Umbilical cord (tissue), 2 donors: Measurements from ENCODE around the gene BRD3OS. TPM values are rescaled to one million over a fixed set of nuclear protein-coding genes. Genes with fewer than 3 reads are reported as not detected.

Experiments used
- DNase-seq: peaks from one replicate; pipeline ENCODE4 v3.0.0-alpha.2; 2015; ENCODE audit warnings: low spot score
- total RNA-seq: library from RNA; depleted of rRNA; stranded (reverse); fragments of >200 nt; gene quantifications from one replicate; pipeline ENCODE4 v1.2.3, GENCODE V29; 2014; ENCODE audit warnings: low replicate concordance; ENCODE audit not compliant: insufficient read depth

BRD3OS gene
- total RNA-seq, 1 donor from 2014 or later = 11.1 TPM

- DNase-seq = no peak
These were observed 27.2 kb downstream of the BRD3OS start for GRCh38 chr9:134052491-134052890.

GRCh38 chr9:134052941-134053340 is 27.7 kb downstream of the BRD3OS start:
- no peak for DNase-seq

- no peak for DNase-seq
These were observed 28.2 kb downstream of the BRD3OS start for GRCh38 chr9:134053401-134053871.

- no peak for DNase-seq
These were observed 28.9 kb downstream of the BRD3OS start for GRCh38 chr9:134053941-134054761.

- DNase-seq = no peak
These were observed 29.9 kb downstream of the BRD3OS start for GRCh38 chr9:134054891-134055811.

DNA sequence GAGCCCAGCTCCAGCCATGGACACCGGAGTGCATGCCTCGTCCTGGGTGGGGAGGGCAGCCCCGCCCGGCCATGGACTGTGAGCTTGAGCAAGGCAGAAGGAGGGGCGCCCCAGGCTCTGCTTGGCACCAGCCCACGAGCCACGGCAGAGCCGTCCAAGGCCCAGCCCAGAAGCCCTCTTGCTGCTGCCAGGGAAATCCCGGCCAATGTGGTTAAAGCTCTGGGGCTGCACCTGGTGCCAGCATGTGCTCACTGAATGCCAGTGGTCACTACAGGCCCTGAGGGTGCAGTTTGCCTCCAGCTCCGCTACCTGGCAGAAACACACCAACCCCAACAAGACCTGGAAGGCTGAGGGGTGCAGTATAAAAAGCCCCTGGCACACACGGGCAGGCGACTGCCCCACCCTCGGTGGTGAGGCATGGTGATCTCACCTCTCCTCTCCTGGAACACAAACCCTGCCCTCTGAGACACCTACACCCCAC is 30.7 kb downstream of the BRD3OS start:
- peak; percentile 57 for DNase-seq

DNA sequence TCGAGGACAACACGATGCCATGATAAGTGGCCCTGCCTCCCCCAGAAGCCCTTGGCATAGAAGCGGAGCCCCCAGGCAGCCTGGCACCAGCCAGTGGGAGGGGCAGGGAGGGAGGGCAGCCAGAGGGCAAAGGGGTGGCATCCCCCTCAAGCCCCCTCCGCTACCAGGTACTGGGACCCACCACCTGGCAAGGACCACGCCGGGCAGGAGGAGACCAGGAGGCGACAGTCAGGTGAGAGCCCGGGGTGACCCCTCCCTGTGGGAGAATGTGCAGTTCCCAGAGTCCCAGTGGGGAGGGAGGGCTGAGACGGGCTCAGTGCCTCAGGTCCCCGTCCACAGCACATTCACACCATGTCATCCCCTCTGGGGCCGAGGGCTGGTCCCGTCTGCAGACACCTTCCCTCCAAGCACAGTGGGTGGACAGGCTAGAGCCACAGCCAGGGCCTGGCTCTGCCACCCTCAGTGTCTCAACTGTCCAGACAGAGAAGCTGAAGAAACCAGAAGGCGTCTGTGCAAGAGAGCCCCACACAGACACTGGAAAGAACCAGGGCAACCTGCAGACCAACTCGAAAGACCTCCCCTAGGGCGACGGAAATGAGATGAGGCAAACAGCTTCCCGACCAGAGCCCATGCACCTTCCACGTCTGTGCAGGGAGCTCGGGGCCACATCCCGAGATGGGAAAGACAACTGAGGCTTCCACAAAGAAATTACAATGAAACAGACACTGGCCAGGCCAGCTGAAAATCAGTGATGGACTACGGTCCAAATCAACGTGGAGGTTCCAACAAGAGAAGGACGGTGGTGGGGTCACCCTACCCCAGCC is 31.4 kb downstream of the BRD3OS start:
- DNase-seq = no peak

GRCh38 chr9:134057307-134057657 is 32.0 kb downstream of the BRD3OS start:
- no peak for DNase-seq

DNA sequence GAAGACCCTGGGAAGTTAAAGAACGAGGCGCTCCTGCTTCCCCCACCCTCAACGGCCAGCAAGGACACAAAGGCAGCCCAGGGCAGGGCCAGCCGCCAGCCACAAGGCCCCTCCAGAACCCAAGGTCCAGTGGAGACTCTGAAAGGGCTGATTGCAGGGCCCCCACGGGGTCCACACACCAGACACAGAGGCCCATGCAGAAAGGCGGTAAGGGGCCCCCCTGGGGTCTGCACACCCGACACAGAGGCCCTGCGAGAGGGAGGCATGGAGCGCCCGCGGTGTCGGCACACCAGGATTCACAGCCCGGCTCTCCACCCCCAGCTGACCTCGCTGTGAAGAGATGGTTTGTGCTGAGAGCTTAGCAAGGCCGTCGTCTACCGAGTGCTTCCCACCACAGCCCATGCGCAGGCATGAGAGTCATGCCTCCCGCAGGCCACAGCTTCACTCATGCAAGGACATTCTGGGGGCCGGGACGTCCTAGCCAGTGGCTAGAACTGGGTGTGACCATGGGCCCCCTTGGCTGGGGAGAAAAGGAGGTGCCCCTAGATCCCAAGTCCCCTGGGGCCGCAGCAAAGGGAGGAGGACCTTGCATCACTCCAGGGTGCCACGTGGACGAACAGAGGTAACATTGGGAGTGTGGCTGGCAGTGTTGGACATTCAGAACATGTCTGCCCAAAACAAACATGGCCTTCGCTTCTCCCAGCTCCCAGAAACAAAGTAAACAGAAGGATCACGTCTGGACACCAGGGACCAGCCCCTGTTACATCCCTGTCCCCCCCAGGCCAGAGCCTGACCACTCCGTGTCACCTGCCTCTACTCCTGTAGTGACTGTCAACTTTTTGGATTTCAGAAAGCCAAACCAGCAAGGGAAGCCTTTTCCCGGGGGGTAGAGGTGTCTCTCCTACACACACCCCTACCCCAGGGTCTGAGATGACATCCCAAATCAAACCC is 32.7 kb downstream of the BRD3OS start:
- no peak for DNase-seq

GRCh38 chr9:134058716-134059115 is 33.4 kb downstream of the BRD3OS start:
- no peak for DNase-seq

GRCh38 chr9:134059188-134059641 is 33.9 kb downstream of the BRD3OS start:
- DNase-seq = no peak

- peak; percentile 35 for DNase-seq
These were observed 34.5 kb downstream of the BRD3OS start for GRCh38 chr9:134059661-134060395.

DNA sequence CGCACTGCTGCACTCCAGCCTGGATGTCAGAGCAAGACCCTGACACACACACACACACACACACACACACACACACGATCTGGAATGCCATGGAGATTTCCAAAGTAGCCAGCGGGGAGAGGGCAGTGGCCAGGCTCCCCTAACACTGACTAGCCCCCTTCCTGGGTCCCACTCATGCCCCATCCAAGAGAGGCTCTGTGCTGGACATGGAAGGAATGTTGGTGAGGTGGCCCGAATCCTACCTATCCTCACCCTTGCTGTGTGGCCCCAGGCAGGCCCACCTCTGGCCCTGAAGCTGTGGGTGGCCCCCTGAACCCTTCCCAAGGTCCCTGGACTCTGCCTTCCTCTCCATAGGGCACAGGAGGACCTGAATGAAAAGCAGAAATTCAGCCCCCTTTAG is 35.3 kb downstream of the BRD3OS start:
- DNase-seq = no peak

DNA sequence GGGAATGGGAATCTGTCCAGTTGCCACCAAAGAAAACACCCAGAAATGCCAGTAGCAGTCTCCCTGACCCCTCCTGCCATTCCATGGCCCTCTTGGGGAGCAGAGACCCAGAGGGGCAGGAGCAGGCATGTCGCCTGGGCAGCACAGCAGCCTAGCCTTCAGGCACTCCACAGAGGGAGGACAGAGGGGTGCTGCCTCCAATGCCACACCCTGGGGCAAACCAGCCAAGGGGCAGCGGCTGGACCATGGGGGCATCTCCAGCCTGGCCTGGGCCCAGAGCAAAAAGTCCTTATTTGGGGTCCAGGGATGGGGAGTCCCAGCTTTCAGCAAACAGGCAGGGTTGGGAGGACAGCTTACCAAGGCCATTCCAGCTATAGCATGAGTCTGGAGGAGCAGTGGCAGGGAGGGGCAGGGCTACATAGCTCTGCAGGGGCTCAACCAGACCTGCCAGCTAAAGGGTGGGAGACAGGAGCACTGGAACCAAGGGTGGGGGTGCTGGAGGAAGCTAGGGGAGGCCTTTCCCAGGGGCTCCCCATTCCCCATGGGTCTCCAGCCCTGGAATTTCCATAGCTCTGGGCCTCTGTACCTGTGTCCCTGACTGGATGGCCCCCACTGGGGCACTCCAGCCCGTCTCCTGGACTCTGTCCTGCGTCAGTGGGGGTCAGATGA is 35.9 kb downstream of the BRD3OS start:
- DNase-seq = no peak

- DNase-seq = no peak
These were observed 36.5 kb downstream of the BRD3OS start for GRCh38 chr9:134061688-134062371.

DNA sequence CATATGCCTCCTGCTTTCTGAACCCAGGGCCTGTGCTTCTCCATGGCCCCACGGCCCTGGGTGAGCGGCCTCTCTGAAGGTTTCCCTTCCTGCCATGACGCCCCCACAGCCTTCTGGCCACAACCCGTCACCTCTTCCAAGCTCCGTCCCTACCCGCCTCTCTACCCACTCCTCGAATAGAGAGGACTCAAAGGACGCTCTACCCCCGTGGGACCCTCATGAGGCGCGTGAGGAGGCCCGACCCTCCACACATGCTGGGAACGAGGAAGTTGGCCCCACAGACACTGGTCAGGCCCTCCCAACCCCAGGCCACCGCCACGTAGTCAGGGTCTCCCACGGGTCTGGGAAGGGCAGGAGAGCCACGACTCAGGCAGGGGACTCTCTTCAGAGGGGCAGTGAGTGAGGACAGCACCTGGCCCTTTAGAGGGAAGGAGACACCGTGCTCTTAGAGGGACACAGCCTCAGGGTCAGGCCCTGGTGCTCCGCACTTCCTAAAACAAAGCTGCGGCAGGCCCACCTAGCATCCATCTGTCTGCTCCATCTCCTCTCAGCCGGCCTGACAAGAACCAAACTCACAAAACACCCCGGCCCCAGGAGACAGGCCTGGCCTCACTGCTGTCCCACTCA is 37.3 kb downstream of the BRD3OS start:
- no peak for DNase-seq

DNA sequence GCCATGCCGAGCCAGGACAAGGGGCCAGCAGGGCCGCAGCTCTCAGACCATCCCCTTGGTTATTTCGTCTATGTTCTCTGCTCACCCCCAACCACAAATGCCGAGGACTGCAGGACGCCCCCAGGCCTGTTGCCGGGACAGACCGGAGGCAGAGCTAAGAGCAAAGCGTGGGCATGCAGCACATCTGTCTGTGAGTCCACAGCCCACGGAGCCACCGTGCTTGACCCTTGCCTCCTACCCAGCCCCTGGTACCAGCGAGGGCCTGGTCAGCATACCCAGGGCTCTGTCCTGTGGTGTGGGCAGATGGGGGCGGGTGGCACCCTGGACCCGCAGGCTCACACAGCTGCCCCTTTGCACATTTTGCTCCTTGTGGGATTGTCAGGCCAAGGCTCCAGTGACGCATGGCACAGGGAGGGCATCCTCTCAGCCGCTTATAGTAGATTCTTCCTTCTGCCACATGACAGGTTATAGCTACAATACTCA is 37.8 kb downstream of the BRD3OS start:
- no peak for DNase-seq
